Thyroid gland (tissue), 4 donors: ENCODE data around the gene PRPH. TPM values are rescaled to one million over a fixed set of nuclear protein-coding genes. Genes with fewer than 3 reads are reported as not detected.
"Not testable (repeated sequence)": the region's sequence is repeated elsewhere in the genome, so short reads cannot be mapped to it uniquely, and the experiment has no call there.

ENCODE experiments used
- DNase-seq, 2 donors: peaks; one replicate each; pipeline ENCODE4 v3.0.0-alpha.2; 2019
- H3K27ac ChIP-seq, 3 donors: fragments of 200-600 bp; sonication (generic); 1 replicate in 2 of 3; 2 replicates in 1 of 3; pipeline ENCODE4 v1.5.1; 2016 to 2019; ENCODE audit warnings: mild to moderate bottlenecking in 1 of 3, moderate library complexity in 1 of 3
- H3K27me3 ChIP-seq: fragments of 200-600 bp; sonication (generic); one replicate; pipeline ENCODE4 v1.5.1; 2019
- H3K36me3 ChIP-seq, 2 donors: fragments of 200-600 bp; sonication (generic); one replicate each; pipeline ENCODE4 v1.5.1; 2016 to 2019
- H3K4me1 ChIP-seq, 2 donors: fragments of 200-600 bp; sonication (generic); one replicate each; pipeline ENCODE4 v1.5.1; 2017 to 2019
- H3K4me3 ChIP-seq, 3 donors: fragments of 200-600 bp; sonication (generic); replicated peaks in 1 of 3; 1 replicate in 2 of 3; 2 replicates in 1 of 3; pipeline ENCODE4 v1.5.1; 2016; ENCODE audit warnings: mild to moderate bottlenecking in 1 of 3
- H3K9me3 ChIP-seq: fragments of 200-600 bp; sonication (generic); one replicate; pipeline ENCODE4 v1.5.1; 2017
- POLR2A ChIP-seq, 2 donors: fragments of 450-650 bp; IDR thresholded peaks; one replicate each; pipeline ENCODE4 v1.6.1; 2017; ENCODE audit warnings: antibody characterized with exemption in 2 of 2, mild to moderate bottlenecking in 2 of 2, moderate library complexity in 1 of 2
- WGBS, 2 donors: methylation state at CpG; one replicate each; pipeline ENCODE4 v1.1.5; 2017; 5-methylcytosine and 5-hydroxymethylcytosine counted together
- intact Hi-C: fragments of 100-400 bp; cut with DNase I; formaldehyde crosslinking; loops from one replicate; pipeline ENCODE4 v1.15.1; 2023
- total RNA-seq, 4 donors: library from RNA; depleted of rRNA; stranded (reverse); fragments of >200 nt; gene quantifications; one replicate each; pipeline ENCODE4 v1.2.3, GENCODE V29; 2016
- TF ChIP-seq, protein P1 (sequence below), 6 experiments: fragments of 200-600 bp in 3 of 6; fragments of 450-650 bp in 3 of 6; sonication (generic) in 3 of 6; IDR thresholded peaks; one replicate each; pipeline ENCODE4 v1.5.1; 2016 to 2019; ENCODE audit warnings: antibody characterized with exemption in 6 of 6, mild to moderate bottlenecking in 2 of 6, inconsistent platforms in 1 of 6, moderate library complexity in 1 of 6

PRPH gene
- total RNA-seq, 4 donors from 2014 or later: 0.67 TPM; not detected in 3

DNA sequence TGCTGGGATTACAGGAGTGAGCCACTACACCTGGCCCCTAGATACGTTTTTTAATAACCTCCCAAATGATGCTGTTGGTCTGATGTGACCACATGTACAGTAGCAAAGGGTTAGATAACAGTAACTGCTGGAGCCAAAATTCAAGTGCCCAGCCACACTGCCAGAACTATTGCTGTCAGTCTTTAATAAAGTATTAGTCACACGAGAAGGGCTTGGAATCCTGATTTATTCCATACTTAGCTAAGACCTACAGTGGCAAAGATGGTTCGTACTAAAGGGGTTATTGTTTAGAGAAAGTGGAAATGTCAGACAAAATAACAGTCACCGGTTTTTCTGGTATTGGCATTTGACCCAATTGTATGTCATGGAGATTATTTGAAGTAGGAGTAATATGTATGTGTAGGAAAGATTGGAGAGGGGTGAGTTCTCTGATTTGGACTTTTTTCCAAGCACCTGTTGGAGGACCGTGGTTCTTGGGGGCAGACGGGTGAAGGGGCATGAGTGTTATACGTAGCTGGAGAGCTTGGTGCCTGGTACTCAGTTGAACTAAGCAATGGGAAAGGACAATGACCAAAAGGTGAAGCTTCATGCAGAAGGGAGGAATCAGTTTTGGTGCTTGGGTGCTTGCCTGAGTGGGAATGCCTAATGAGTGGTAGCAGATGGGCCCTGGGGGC is 20.4 kb upstream of the PRPH start:
- Histone ChIP-seq H3K36me3 (peaks cover 28 to 39% of the 10 kb centered on the region in 2 donors), H3K27me3 (no peaks in the 10 kb centered on the region), H3K4me1 (no peaks in the 10 kb centered on the region), H3K9me3 (no peaks in the 10 kb centered on the region), H3K4me3 (no peak overlapping the region), H3K27ac (no peak overlapping the region)
- TF ChIP-seq POLR2A (IDR thresholded peaks at IDR 0.05): no peak
- TF ChIP-seq, protein P1, sequence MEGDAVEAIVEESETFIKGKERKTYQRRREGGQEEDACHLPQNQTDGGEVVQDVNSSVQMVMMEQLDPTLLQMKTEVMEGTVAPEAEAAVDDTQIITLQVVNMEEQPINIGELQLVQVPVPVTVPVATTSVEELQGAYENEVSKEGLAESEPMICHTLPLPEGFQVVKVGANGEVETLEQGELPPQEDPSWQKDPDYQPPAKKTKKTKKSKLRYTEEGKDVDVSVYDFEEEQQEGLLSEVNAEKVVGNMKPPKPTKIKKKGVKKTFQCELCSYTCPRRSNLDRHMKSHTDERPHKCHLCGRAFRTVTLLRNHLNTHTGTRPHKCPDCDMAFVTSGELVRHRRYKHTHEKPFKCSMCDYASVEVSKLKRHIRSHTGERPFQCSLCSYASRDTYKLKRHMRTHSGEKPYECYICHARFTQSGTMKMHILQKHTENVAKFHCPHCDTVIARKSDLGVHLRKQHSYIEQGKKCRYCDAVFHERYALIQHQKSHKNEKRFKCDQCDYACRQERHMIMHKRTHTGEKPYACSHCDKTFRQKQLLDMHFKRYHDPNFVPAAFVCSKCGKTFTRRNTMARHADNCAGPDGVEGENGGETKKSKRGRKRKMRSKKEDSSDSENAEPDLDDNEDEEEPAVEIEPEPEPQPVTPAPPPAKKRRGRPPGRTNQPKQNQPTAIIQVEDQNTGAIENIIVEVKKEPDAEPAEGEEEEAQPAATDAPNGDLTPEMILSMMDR (IDR thresholded peaks at IDR 0.05): no peak
- DNase-seq: no peak
- 87 to 91% methylated on average over 7 of the region's 7 CpGs for WGBS, 2 donors
- intact Hi-C loops: no loop called here

DNA sequence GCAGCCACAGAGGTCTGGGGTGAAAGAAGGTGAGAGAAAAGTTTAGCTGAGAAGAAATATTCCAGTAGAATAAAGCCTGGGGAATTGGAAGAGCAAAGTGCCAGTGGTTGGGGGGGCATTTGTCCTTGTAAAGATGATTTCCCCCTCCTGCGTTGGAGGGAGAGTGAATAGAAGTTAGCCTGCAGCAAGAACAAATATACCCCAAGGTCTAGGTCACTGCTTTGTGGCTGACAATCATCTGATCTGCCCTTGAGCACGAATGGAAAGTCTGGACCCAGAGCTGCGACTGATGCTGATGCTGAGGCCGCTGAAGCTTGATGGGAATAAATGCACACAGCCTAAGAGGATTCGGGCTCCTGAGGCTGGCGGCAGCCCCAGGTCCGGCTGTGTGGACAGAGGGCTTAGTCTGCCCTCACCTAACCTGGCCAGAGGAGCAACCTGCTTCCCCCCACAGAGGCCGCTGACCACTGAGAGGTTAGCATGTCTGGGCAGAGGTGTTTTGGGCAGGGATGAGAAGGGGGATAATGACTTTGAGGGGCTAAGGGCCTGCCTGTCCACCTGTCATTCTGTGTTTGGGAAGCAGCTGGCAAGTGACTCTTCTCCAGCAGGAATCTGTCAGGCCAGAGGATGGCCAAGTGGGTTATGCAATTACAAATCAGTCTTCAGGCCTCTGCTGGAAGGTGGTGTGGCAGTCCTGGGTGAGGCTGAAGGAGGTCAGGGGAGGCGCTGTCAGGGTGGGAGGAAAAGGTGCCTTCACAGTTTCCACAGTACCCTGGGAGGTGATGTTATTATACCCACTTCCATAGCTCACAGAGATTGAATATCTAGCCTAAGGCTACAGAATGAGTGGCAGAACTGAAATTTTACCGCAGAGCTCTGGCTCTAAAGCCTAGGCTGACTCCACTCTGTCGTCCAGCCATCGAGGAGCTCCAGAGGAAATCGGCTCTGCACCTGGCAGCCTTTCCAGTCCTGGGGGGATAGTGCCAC is 18.4 kb upstream of the PRPH start:
- intact Hi-C loops: no loop called here
- Histone ChIP-seq H3K27ac (no peak overlapping the region), H3K4me3 (no peak overlapping the region), H3K9me3 (no peaks in the 10 kb centered on the region), H3K4me1 (no peaks in the 10 kb centered on the region), H3K27me3 (no peaks in the 10 kb centered on the region), H3K36me3 (peaks cover 10 to 19% of the 10 kb centered on the region in 2 donors)
- no peak for DNase-seq
- TF ChIP-seq POLR2A (IDR thresholded peaks at IDR 0.05): no peak
- 79 to 82% methylated on average over 9 to 13 of the region's 13 CpGs for WGBS, 2 donors

DNA sequence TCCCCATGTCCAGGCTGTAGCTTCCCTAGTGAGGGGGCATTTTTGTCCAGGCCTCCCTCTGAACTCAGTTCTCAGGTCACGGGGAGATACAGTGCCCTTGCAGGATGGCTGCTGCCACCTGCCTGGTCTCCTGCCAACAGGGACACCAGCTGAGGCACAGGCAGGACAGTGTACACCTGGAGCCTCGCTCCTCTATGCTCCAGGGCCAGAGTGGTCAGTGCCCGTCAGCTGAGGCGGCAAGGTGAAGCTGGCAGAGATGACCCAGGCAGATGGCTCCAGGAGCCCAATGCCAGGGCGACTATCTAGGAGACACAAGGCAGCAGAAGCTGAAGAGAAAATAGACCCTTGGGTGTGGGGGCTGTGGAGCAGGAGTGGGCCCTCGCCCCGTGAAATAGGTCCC is 17.5 kb upstream of the PRPH start:
- no peaks in the 10 kb centered on the region for H3K9me3 ChIP-seq
- H3K27me3 ChIP-seq: no peaks in the 10 kb centered on the region
- peaks cover 10 to 13% of the 10 kb centered on the region in 2 donors for H3K36me3 ChIP-seq
- no peaks in the 10 kb centered on the region for H3K4me1 ChIP-seq
- 94% methylated on average over 5 to 7 of the region's 7 CpGs for WGBS, 2 donors
- H3K4me3 ChIP-seq: no peak overlapping the region
- DNase-seq: no peak
- intact Hi-C loops: no loop called here
- no peak for TF ChIP-seq POLR2A (IDR thresholded peaks at IDR 0.05)
- TF ChIP-seq, protein P1 (IDR thresholded peaks at IDR 0.05): no peak
- no peak overlapping the region for H3K27ac ChIP-seq

DNA sequence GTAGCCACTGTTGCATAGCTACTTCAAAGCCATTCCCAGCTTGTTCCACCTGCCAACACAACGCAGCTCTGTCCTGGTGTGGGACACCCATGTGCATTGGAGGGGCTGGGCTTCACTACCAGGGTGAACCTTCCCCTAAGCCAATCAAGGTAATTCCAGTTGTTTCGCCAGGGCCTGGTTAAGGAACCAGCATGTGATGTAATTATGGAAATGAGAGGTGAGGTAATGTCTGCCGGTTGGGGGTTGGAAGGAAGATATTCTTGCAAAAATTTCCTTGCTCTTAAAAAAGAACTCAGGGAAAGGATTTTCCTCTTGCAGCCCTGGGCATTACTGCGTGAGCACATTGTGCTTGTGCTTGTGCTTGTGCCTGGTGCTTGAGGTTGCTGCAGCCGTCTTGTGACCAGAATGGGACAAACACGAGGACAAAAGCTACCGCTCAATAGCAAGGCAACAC is 15.2 kb upstream of the PRPH start:
- 53 to 60% methylated on average over 7 of the region's 7 CpGs for WGBS, 2 donors
- Histone ChIP-seq H3K4me1 (no peaks in the 10 kb centered on the region), H3K9me3 (no peaks in the 10 kb centered on the region), H3K36me3 (no peaks in the 10 kb centered on the region), H3K27ac (no peak overlapping the region), H3K4me3 (no peak overlapping the region), H3K27me3 (no peaks in the 10 kb centered on the region)
- no peak for DNase-seq
- TF ChIP-seq, protein P1 (IDR thresholded peaks at IDR 0.05): no peak
- no peak for TF ChIP-seq POLR2A (IDR thresholded peaks at IDR 0.05)
- intact Hi-C loops: no loop called here

DNA sequence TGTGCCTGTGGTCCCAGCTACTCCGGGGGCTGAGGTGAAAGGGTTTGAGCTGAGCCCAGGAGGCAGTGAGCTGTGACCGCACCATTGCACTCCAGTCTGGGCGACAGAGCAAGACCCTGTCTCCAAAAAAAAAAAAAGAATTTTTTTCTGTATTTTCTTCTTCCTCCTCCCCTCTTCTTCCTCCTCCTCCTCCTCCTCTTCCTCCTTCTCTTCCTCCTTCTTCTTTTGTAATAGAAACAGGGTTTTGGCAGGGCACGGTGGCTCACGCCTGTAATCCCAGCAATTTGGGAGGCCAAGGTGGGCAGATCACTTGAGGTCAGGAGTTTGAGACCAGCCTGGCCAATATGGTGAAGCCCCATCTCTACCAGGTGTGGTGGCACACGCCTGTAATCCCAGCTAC is 14.4 kb upstream of the PRPH start:
- intact Hi-C loops, H3K36me3 ChIP-seq, H3K4me1 ChIP-seq, H3K27me3 ChIP-seq, H3K27ac ChIP-seq, DNase-seq, H3K9me3 ChIP-seq, H3K4me3 ChIP-seq: not testable (repeated sequence)
- 68 to 71% methylated on average over 6 of the region's 6 CpGs for WGBS, 2 donors

DNA sequence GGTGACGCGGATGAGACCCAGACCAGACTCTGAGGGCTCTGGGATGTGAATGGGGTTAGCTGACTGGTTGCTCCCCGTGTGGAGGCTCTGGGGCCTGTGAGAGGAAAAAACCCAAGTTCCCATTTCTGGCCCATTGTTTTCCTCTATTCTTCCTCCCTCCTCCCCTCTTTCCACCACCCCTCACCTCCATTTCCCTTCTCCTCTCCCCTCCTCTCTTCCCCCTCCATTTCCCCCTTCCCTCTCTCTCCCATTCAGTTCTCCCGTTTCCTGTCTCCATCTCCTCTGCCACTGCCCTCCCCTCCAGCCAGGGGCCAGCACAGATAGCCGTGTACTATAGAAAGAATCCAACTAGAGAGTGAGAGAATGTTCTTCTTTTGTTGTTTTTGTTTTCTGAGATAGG is 12.6 kb upstream of the PRPH start:
- TF ChIP-seq, protein P1 (IDR thresholded peaks at IDR 0.05): no peak
- no peak for TF ChIP-seq POLR2A (IDR thresholded peaks at IDR 0.05)
- H3K36me3 ChIP-seq: no peaks in the 10 kb centered on the region
- H3K27ac ChIP-seq: no peak overlapping the region
- no peaks in the 10 kb centered on the region for H3K9me3 ChIP-seq
- H3K4me3 ChIP-seq: no peak overlapping the region
- no peak for DNase-seq
- no peaks in the 10 kb centered on the region for H3K4me1 ChIP-seq
- 80 to 81% methylated on average over 5 of the region's 5 CpGs for WGBS, 2 donors
- no peaks in the 10 kb centered on the region for H3K27me3 ChIP-seq
- intact Hi-C loops: no loop called here

DNA sequence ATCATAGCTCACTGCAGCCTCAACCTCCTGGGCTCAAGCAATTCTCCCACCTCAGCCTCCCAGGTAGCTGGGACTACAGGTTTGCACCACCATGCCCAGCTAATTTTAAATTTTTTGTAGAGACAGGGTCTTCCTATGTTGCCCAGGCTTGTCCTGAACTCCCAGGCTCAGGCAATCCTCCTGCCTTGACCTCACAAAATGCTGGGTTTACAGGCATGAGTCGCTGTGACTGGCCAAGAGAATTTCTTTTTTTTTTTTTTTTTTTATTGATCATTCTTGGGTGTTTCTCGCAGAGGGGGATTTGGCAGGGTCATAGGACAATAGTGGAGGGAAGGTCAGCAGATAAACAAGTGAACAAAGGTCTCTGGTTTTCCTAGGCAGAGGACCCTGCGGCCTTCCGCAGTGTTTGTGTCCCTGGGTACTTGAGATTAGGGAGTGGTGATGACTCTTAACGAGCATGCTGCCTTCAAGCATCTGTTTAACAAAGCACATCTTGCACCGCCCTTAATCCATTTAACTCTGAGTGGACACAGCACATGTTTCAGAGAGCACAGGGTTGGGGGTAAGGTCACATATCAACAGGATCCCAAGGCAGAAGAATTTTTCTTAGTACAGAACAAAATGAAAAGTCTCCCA is 12.1 kb upstream of the PRPH start:
- H3K4me3 ChIP-seq, H3K9me3 ChIP-seq, H3K27me3 ChIP-seq, H3K27ac ChIP-seq, DNase-seq, intact Hi-C loops, H3K4me1 ChIP-seq, H3K36me3 ChIP-seq: not testable (repeated sequence)
- WGBS, 2 donors: 71 to 79% methylated on average over 2 to 3 of the region's 6 CpGs
